HFF-Myc (cell line): Measurements from ENCODE around the gene ASB7.

Source experiments
- DNase-seq: peaks from one replicate; pipeline ENCODE4 v3.0.0-alpha.2; 2011; ENCODE audit warnings: low read depth; ENCODE audit errors: extremely low read depth
- H3K4me3 ChIP-seq: replicated peaks from 2 replicates; pipeline ENCODE4 v1.5.1; 2011; ENCODE audit warnings: low read depth, mild to moderate bottlenecking, control low read depth, low read length
- TF ChIP-seq, protein P1 (sequence below): IDR thresholded peaks from 2 replicates; pipeline ENCODE4 v1.5.1; 2012; ENCODE audit warnings: mild to moderate bottlenecking, low read depth, low read length, control low read depth; ENCODE audit errors: missing control alignments

Gene ASB7

DNA sequence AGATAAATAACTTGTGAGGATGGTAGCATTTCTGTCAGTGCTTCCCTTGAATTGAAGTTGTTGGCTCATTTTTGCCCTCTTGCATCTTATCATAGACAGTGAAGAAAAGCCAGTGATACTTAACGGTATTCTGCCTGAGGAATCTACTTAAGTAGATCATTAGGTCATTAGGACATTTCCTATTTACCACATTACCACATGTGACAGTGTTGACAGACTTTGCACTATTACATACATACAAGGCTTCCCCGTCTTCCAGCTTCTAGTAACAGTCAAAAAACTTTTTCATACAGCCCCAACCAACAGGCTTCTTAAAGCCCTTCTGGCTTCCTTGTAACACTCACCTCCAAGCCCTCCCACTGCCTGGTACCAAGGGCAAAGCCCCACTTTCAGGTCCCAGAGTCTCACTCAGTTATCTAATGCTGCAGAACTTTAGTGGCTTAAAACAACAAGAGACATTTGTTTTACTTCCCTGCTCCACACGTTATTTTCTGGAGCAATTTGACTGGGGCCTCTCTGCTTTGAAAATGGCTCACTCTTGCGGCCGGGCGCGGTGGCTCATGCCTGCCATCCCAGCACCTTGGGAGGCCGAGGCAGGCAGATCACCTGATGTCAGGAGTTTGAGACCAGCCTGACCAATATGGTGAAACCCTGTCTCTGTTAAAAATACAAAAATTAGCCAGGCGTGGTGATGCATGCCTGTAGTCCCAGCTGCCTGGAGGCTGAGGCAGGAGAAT lies 40.0 kb downstream of the ASB7 start:
- no peak for DNase-seq
- no peak overlapping the region for H3K4me3 ChIP-seq
- TF ChIP-seq, protein P1, sequence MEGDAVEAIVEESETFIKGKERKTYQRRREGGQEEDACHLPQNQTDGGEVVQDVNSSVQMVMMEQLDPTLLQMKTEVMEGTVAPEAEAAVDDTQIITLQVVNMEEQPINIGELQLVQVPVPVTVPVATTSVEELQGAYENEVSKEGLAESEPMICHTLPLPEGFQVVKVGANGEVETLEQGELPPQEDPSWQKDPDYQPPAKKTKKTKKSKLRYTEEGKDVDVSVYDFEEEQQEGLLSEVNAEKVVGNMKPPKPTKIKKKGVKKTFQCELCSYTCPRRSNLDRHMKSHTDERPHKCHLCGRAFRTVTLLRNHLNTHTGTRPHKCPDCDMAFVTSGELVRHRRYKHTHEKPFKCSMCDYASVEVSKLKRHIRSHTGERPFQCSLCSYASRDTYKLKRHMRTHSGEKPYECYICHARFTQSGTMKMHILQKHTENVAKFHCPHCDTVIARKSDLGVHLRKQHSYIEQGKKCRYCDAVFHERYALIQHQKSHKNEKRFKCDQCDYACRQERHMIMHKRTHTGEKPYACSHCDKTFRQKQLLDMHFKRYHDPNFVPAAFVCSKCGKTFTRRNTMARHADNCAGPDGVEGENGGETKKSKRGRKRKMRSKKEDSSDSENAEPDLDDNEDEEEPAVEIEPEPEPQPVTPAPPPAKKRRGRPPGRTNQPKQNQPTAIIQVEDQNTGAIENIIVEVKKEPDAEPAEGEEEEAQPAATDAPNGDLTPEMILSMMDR, result no peak

DNA sequence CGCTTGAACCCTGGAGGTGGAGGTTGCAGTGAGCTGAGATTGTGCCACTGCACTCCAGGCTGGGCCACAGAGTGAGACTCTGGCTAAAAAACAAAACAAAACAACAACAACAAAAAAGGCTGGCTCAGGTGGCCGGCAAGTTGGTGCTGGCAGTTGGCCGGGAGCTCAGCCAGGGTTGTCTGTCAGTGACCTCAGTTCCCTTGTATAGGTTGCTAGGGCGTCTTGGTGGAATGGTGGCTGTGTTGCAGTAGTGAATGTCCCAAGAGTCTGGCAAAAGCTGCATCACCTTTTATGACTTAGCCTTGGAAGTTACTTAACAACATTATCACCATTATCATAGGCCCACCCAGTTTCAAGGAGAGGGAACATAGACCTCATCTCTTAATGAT lies 40.6 kb downstream of the ASB7 start:
- no peak for DNase-seq
- TF ChIP-seq, protein P1, result no peak

DNA sequence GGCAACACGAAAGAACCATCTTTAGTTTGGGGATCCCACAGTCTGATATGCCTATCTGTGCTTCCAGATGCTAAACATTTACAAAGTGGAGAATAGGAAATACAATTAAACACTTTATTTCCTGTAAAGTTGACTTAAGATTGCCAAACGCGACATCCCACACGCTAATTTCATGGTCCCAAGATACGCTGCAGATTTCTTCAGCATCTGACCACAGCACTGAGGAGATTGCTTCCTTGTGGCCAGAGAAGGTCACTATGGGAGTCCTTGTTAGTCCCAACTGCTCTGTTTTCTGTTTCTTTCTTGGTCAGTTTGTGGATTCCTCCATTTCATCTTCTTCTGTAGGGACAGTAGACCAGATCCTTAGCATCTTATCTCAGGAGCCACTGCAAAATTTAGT lies 43.3 kb downstream of the ASB7 start:
- TF ChIP-seq, protein P1, result no peak
- DNase-seq, result no peak

More for the DNA sequence above, 40.6 kb downstream of the ASB7 start:
- H3K4me3 ChIP-seq, result no peak overlapping the region

DNA sequence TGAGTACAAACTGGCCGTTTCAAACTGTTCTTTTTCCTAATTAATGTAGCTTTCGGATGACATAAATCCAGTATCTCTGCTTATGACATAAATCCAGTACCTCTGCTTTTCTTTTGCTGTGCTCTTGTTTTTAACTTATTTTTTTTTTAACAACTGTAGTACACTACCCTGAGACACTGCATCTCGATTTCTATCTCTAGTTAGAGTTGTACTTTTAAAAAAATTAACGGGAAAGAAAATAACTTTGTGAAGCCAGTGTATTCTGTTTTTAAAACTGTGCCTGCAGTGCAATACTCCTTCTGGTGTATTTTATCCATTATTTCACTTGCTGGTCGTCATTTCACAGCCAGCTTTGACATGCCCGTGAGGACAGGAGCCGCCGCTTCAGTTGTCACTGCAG lies 46.6 kb downstream of the ASB7 start:
- DNase-seq, result no peak
- TF ChIP-seq, protein P1, result no peak
- H3K4me3 ChIP-seq, result no peak overlapping the region

More for the DNA sequence above, 43.3 kb downstream of the ASB7 start:
- no peak overlapping the region for H3K4me3 ChIP-seq

DNA sequence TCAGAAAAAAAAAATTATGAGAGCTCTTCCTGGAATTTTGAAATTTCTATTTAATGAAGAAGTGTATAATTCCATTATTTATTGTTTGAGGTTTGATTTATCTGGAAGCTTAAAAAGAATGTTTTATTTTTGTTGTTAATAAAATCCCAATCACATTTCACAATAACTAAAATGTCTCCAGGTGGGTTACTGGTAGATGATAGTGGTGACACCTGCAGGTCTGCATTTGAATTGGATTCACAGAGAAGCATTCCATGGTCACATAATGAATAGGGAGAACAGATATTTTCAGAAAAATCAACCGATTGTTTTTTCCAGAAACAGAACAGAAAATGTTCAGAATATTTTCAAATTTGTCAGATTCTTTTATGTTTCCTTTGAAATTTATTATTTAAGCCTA lies 48.3 kb downstream of the ASB7 start:
- no peak overlapping the region for H3K4me3 ChIP-seq
- DNase-seq, result no peak
- TF ChIP-seq, protein P1, result no peak

DNA sequence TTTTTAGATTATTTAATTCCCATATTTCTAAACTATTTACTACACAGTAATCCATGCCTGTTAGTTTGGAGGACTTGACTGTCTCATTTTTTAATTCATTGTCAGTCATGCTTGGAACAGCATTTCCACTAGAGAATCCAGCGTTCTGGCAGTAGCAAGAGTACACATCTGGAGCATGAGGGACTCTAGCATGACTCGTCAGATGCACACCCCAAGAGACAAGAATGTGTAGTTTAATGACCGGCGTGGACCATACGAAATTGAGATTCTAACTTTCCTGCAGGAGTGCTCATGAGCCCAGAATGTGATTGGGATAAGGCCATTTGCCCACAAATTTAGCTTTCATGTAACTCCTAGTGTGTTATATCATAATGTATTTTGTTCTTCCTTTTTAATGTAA lies 48.9 kb downstream of the ASB7 start:
- TF ChIP-seq, protein P1, result peak; percentile 9
- no peak for DNase-seq
- no peak overlapping the region for H3K4me3 ChIP-seq

DNA sequence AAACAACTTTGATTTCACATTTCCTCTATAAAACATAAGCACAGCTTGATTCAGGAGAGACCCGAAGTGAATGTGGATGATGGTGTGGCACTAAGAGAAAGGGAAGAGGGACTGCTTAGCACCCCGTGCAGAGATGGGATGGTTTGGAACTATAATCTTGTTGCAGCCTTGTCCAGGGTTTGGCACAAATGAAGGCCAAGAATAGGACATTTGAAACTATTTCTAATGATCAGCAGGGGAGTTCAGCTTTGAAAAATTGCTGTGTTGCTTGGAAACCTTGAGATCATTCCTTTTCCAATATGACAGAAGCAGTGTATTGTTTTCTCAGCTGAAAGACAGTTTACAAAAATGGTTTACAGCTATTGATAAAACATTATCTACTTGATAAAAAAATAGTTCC lies 49.7 kb downstream of the ASB7 start:
- TF ChIP-seq, protein P1, result no peak
- no peak for DNase-seq
- no peak overlapping the region for H3K4me3 ChIP-seq
